GM23338 (cell line): Measurements from ENCODE around the gene NRL. TPM values are rescaled to one million over a fixed set of nuclear protein-coding genes. Genes with fewer than 3 reads are reported as not detected.

Experiments used
- ATAC-seq: fragments of 200-7000 bp; cut with Tn5 transposase; 3 replicates; pipeline ENCODE4 v1.9.1; 2020
- DNase-seq: peaks from one replicate; pipeline ENCODE4 v3.0.0-alpha.2; 2015; ENCODE audit warnings: low spot score
- H2AFZ ChIP-seq: fragments of 200-600 bp; sonication (generic); 2 replicates; pipeline ENCODE4 v1.8.0; 2016; ENCODE audit warnings: antibody characterized with exemption, mild to moderate bottlenecking, moderate library complexity
- H3F3A ChIP-seq: fragments of 200-600 bp; sonication (generic); replicated peaks from 2 replicates; pipeline ENCODE4 v1.8.0; 2017; ENCODE audit warnings: antibody characterized with exemption, mixed run types, low read depth
- H3K27ac ChIP-seq: fragments of 200-600 bp; sonication (generic); 2 replicates; pipeline ENCODE4 v1.6.1; 2016; ENCODE audit warnings: low read depth
- H3K27me3 ChIP-seq: fragments of 200-600 bp; sonication (generic); 2 replicates; pipeline ENCODE4 v1.8.0; 2016; ENCODE audit warnings: mild to moderate bottlenecking, mixed run types, moderate library complexity; ENCODE audit not compliant: insufficient read depth
- H3K36me3 ChIP-seq: fragments of 200-600 bp; sonication (generic); 2 replicates; pipeline ENCODE4 v1.8.0; 2016; ENCODE audit warnings: mild to moderate bottlenecking; ENCODE audit not compliant: insufficient read depth
- H3K4me1 ChIP-seq: fragments of 200-600 bp; sonication (generic); 2 replicates; pipeline ENCODE4 v1.8.0; 2016; ENCODE audit warnings: mild to moderate bottlenecking, moderate library complexity; ENCODE audit not compliant: insufficient read depth
- H3K4me2 ChIP-seq: fragments of 200-600 bp; sonication (generic); 2 replicates; pipeline ENCODE4 v1.7.1; 2017; ENCODE audit warnings: mixed run types
- H3K4me3 ChIP-seq: fragments of 200-600 bp; sonication (generic); 2 replicates; pipeline ENCODE4 v1.6.1; 2016; ENCODE audit warnings: mixed run types
- H3K79me2 ChIP-seq: fragments of 200-600 bp; sonication (generic); replicated peaks from 2 replicates; pipeline ENCODE4 v1.8.0; 2017; ENCODE audit warnings: mild to moderate bottlenecking; ENCODE audit not compliant: insufficient read depth
- H3K9me2 ChIP-seq: fragments of 200-600 bp; sonication (generic); 2 replicates; pipeline ENCODE4 v1.8.0; 2017; ENCODE audit not compliant: insufficient read depth
- H4K20me1 ChIP-seq: fragments of 200-600 bp; sonication (generic); replicated peaks from 2 replicates; pipeline ENCODE4 v1.8.0; 2017; ENCODE audit warnings: mild to moderate bottlenecking; ENCODE audit not compliant: insufficient read depth
- H3K27ac Mint-ChIP-seq: 2 replicates; pipeline ENCODE4 v1.8.0; 2020; ENCODE audit warnings: inconsistent platforms, mild to moderate bottlenecking, moderate library complexity, mixed read lengths
- H3K27me3 Mint-ChIP-seq: 3 replicates; pipeline ENCODE4 v1.8.0; 2022; ENCODE audit warnings: low read depth, mild to moderate bottlenecking, moderate library complexity, mixed read lengths, inconsistent platforms; ENCODE audit not compliant: insufficient read depth, poor library complexity
- H3K36me3 Mint-ChIP-seq: 3 replicates; pipeline ENCODE4 v1.8.0; 2021; ENCODE audit warnings: low read depth, mild to moderate bottlenecking, inconsistent platforms, moderate library complexity, mixed read lengths
- H3K4me1 Mint-ChIP-seq: 3 replicates; pipeline ENCODE4 v1.8.0; 2020; ENCODE audit warnings: mild to moderate bottlenecking, inconsistent platforms, mixed read lengths
- H3K4me3 Mint-ChIP-seq: 3 replicates; pipeline ENCODE4 v1.8.0; 2021; ENCODE audit warnings: moderate library complexity, mild to moderate bottlenecking, inconsistent platforms, mixed read lengths
- H3K9me3 Mint-ChIP-seq: 3 replicates; pipeline ENCODE4 v1.8.0; 2020; ENCODE audit warnings: moderate library complexity, mild to moderate bottlenecking, inconsistent platforms, mixed read lengths
- CREB1 ChIP-seq: fragments of 250-450 bp; sonication (Bioruptor Pico); IDR thresholded peaks from 2 replicates; pipeline ENCODE4 v1.5.0; 2020; ENCODE audit warnings: low read depth, mild to moderate bottlenecking, moderate library complexity
- ETS1 ChIP-seq: IDR thresholded peaks from 2 replicates; pipeline ENCODE4 v1.6.1; 2016; ENCODE audit warnings: antibody characterized with exemption
- EZH2 ChIP-seq: fragments of 200-600 bp; sonication (generic); IDR thresholded peaks from one replicate; pipeline ENCODE4 v1.8.0; 2017; ENCODE audit warnings: antibody characterized with exemption, mild to moderate bottlenecking, low read depth; ENCODE audit not compliant: unreplicated experiment
- EZH2phosphoT487 ChIP-seq: fragments of 200-600 bp; sonication (generic); IDR thresholded peaks from one replicate; pipeline ENCODE4 v1.8.1; 2018; ENCODE audit warnings: antibody characterized with exemption; ENCODE audit not compliant: unreplicated experiment
- JUNB ChIP-seq: IDR thresholded peaks from one replicate; pipeline ENCODE4 v1.6.1; 2016; ENCODE audit warnings: antibody characterized with exemption; ENCODE audit not compliant: unreplicated experiment
- NANOG ChIP-seq: IDR thresholded peaks from 2 replicates; pipeline ENCODE4 v1.6.1; 2016; ENCODE audit warnings: antibody characterized with exemption, borderline replicate concordance
- POLR2AphosphoS5 ChIP-seq: IDR thresholded peaks from 2 replicates; pipeline ENCODE4 v1.6.1; 2016; ENCODE audit warnings: antibody characterized with exemption, low read depth
- STAT1 ChIP-seq: IDR thresholded peaks from one replicate; pipeline ENCODE4 v1.6.1; 2016; ENCODE audit warnings: antibody characterized with exemption; ENCODE audit not compliant: unreplicated experiment
- ZNF331 ChIP-seq: fragments of 250-450 bp; sonication (Bioruptor Pico); IDR thresholded peaks from 2 replicates; pipeline ENCODE4 v1.5.0; 2020; ENCODE audit warnings: low read depth, mild to moderate bottlenecking, moderate library complexity
- ZNF462 ChIP-seq: fragments of 250-450 bp; sonication (Bioruptor Pico); IDR thresholded peaks from 2 replicates; pipeline ENCODE4 v1.5.0; 2020; ENCODE audit warnings: mild to moderate bottlenecking, moderate library complexity
- polyA plus RNA-seq: library from polyadenylated mRNA; unstranded; fragments of >200 nt; fragmentation: Nextera tagmentation; extraction: Ambion mirVana; gene quantifications from 2 replicates; pipeline ENCODE4 v1.2.1, GENCODE V29; 2016
- total RNA-seq: library from RNA; depleted of rRNA; stranded (reverse); fragments of >200 nt; shearing (Covaris generic); gene quantifications from 2 replicates; pipeline ENCODE4 v1.2.3, GENCODE V29; 2014

The NRL gene
- total and polyA plus RNA-seq, 2 experiments from 2014 or later = 1.8 to 2.2 TPM

DNA sequence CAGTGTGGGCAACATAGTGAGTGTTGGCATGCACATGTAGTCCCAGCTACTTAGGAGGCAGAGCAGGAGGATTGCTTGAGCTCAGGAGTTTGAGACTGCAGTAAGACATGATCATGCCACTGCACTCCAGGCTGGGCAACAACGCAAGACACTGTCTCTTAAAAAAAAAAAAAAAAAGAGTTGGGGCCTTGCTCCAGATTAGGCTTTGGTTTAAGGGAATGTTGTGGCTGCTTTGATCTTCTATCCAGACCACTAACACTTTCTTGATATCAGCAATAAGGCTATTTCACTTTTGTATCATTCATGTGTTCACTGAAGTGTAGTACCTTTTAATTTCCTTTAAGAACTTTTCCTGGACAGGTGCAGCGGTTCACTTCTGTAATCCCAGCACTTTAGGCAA is 12.9 kb upstream of the NRL start:
- Histone ChIP-seq H4K20me1 (no peaks in the 10 kb centered on the region; the same call in 1 of the 2 replicates), H3K4me2 (no peak overlapping the region), H3K36me3 (no peaks in the 10 kb centered on the region), H3K4me1 (0 out of 2 replicates have a peak, but pooled peaks cover 4% of the 10 kb centered on the region), H3K27ac (no peak overlapping the region), H3F3A (peaks cover 7% of the 10 kb centered on the region; the same call in 1 of the 2 replicates), H3K79me2 (no peaks in the 10 kb centered on the region), H3K4me3 (no peak overlapping the region), H3K9me2 (no peaks in the 10 kb centered on the region), H2AFZ (no peak overlapping the region), H3K27me3 (no peaks in the 10 kb centered on the region)
- Mint-ChIP-seq H3K4me1 (peaks cover 9% of the 10 kb centered on the region), H3K36me3 (peaks cover 13% of the 10 kb centered on the region), H3K4me3 (no peak overlapping the region), H3K27me3 (peaks cover 5% of the 10 kb centered on the region), H3K27ac (no peak overlapping the region), H3K9me3 (no peaks in the 10 kb centered on the region)
- no peak for TF ChIP-seq ZNF462 (CRISPR knock-in tag)
- no peak for TF ChIP-seq POLR2AphosphoS5
- TF ChIP-seq NANOG = no peak
- TF ChIP-seq JUNB = no peak
- TF ChIP-seq EZH2phosphoT487 = no peak
- no peak for TF ChIP-seq STAT1
- TF ChIP-seq ZNF331 (CRISPR knock-in tag) = no peak
- TF ChIP-seq EZH2 = no peak
- no peak for TF ChIP-seq CREB1 (CRISPR knock-in tag)
- no peak for TF ChIP-seq ETS1
- ATAC-seq (no peak), DNase-seq (no peak)
